Measurements from ENCODE around the gene GOT2. TPM values are rescaled to one million over a fixed set of nuclear protein-coding genes. Genes with fewer than 3 reads are reported as not detected.

The GOT2 gene
- total RNA-seq, 1 experiment from 2014 or later = 58.6 TPM

Other genes with a start within 250 kb of the GOT2 start
- gene NDRG4, start 234.2 kb downstream of the GOT2 start, total RNA-seq (2014; rRNA removed; shearing (Covaris generic)) = 2.5 and 3.0 TPM in 2 replicates
- 7.7 and 9.1 TPM in 2 replicates for gene SETD6, start 218.8 kb downstream of the GOT2 start, total RNA-seq (2014; rRNA removed; shearing (Covaris generic))
- 97.4 and 112 TPM in 2 replicates for gene CNOT1, start 104.5 kb downstream of the GOT2 start, total RNA-seq (2014; rRNA removed; shearing (Covaris generic))
- 5.3 and 7.4 TPM in 2 replicates for gene SLC38A7, start 49.5 kb downstream of the GOT2 start, total RNA-seq (2014; rRNA removed; shearing (Covaris generic))